Smooth muscle cell (in vitro differentiated cells): ENCODE data around the gene CKAP5. TPM values are rescaled to one million over a fixed set of nuclear protein-coding genes. Genes with fewer than 3 reads are reported as not detected.

Experiments used
- DNase-seq: peaks from one replicate; lab custom pipeline; 2025; ENCODE audit not compliant: unreplicated experiment; lab: John Stamatoyannopoulos, UW
- H2AFZ ChIP-seq: fragments of 200-600 bp; sonication (generic); 2 replicates; pipeline ENCODE4 v1.6.0; 2016; ENCODE audit warnings: antibody characterized with exemption, low read depth, mild to moderate bottlenecking
- H3F3A ChIP-seq: fragments of 200-600 bp; sonication (generic); 2 replicates; pipeline ENCODE4 v1.6.0; 2017; ENCODE audit warnings: antibody characterized with exemption, low read depth
- H3K27ac ChIP-seq: fragments of 200-600 bp; sonication (generic); 2 replicates; pipeline ENCODE4 v1.5.1; 2016; ENCODE audit warnings: low read depth, mild to moderate bottlenecking
- H3K27me3 ChIP-seq: fragments of 200-600 bp; sonication (generic); 2 replicates; pipeline ENCODE4 v1.6.1; 2016; ENCODE audit warnings: low read depth, mild to moderate bottlenecking
- H3K36me3 ChIP-seq: fragments of 200-600 bp; sonication (generic); 2 replicates; pipeline ENCODE4 v1.5.1; 2016; ENCODE audit warnings: low read depth
- H3K4me1 ChIP-seq: fragments of 200-600 bp; sonication (generic); 2 replicates; pipeline ENCODE4 v1.5.1; 2016; ENCODE audit warnings: low read depth
- H3K4me2 ChIP-seq: fragments of 200-600 bp; sonication (generic); 2 replicates; pipeline ENCODE4 v1.6.0; 2016; ENCODE audit warnings: mild to moderate bottlenecking
- H3K4me3 ChIP-seq: fragments of 200-600 bp; sonication (generic); 2 replicates; pipeline ENCODE4 v1.5.1; 2016; ENCODE audit warnings: mild to moderate bottlenecking
- H3K79me2 ChIP-seq: fragments of 200-600 bp; sonication (generic); 2 replicates; pipeline ENCODE4 v1.6.0; 2016; ENCODE audit warnings: low read depth, mild to moderate bottlenecking
- H3K9ac ChIP-seq: fragments of 200-600 bp; sonication (generic); 2 replicates; pipeline ENCODE4 v1.6.0; 2016; ENCODE audit warnings: low read depth
- H3K9me3 ChIP-seq: fragments of 200-600 bp; sonication (generic); replicated peaks from 2 replicates; pipeline ENCODE4 v1.5.1; 2016; ENCODE audit warnings: low read depth
- H4K20me1 ChIP-seq: fragments of 200-600 bp; sonication (generic); 2 replicates; pipeline ENCODE4 v1.6.0; 2016; ENCODE audit warnings: low read depth
- CTCF ChIP-seq: fragments of 200-600 bp; sonication (generic); IDR thresholded peaks from 2 replicates; pipeline ENCODE4 v1.5.1; 2017; ENCODE audit warnings: borderline replicate concordance, mild to moderate bottlenecking, antibody characterized with exemption; ENCODE audit not compliant: insufficient read depth, poor library complexity, severe bottlenecking
- WGBS: methylation state at CpG from one replicate; pipeline ENCODE4 v1.1.7; 2016; ENCODE audit warnings: low lambda C conversion rate; 5-methylcytosine and 5-hydroxymethylcytosine counted together
- polyA plus RNA-seq: library from polyadenylated mRNA; unstranded; fragments of >200 nt; fragmentation: Nextera tagmentation; extraction: Ambion mirVana; gene quantifications from 2 replicates; pipeline ENCODE4 v1.2.1, GENCODE V29; 2016
- total RNA-seq: library from RNA; depleted of rRNA; stranded (reverse); fragments of >200 nt; gene quantifications from 2 replicates; pipeline ENCODE4 v1.2.3, GENCODE V29; 2014

The CKAP5 gene
- total and polyA plus RNA-seq, 2 experiments from 2014 or later = 24.5 to 57.0 TPM

GRCh38 chr11:46745995-46746394 is 100.1 kb downstream of the CKAP5 start:
- Histone ChIP-seq H3K27ac (no peak overlapping the region), H3K9me3 (no peaks in the 10 kb centered on the region), H2AFZ (no peak overlapping the region), H3K9ac (no peak overlapping the region), H3K27me3 (no peaks in the 10 kb centered on the region), H3F3A (no peaks in the 10 kb centered on the region), H3K36me3 (peaks cover 18% of the 10 kb centered on the region), H3K4me3 (no peak overlapping the region), H3K79me2 (no peaks in the 10 kb centered on the region), H3K4me1 (no peaks in the 10 kb centered on the region), H3K4me2 (no peak overlapping the region), H4K20me1 (no peaks in the 10 kb centered on the region)
- 92% methylated on average over 3 of the region's 3 CpGs for WGBS
- no peak for DNase-seq
- no peak for TF ChIP-seq CTCF

- H3K27me3 ChIP-seq = no peaks in the 10 kb centered on the region
- H3K79me2 ChIP-seq = no peaks in the 10 kb centered on the region
- no peak overlapping the region for H3K9ac ChIP-seq
- no peaks in the 10 kb centered on the region for H4K20me1 ChIP-seq
- H3K4me3 ChIP-seq = no peak overlapping the region
- no peak overlapping the region for H2AFZ ChIP-seq
- no peaks in the 10 kb centered on the region for H3F3A ChIP-seq
- no peaks in the 10 kb centered on the region for H3K9me3 ChIP-seq
- peaks cover 11% of the 10 kb centered on the region for H3K36me3 ChIP-seq
- H3K4me2 ChIP-seq = no peak overlapping the region
- H3K4me1 ChIP-seq = no peaks in the 10 kb centered on the region
- no peak for TF ChIP-seq CTCF
- 96% methylated on average over 1 of the region's 1 CpG for WGBS
- no peak overlapping the region for H3K27ac ChIP-seq
- no peak for DNase-seq
These were observed 100.8 kb downstream of the CKAP5 start for GRCh38 chr11:46745328-46745727.

GRCh38 chr11:46743693-46744339 is 102.3 kb downstream of the CKAP5 start:
- no peak overlapping the region for H3K4me3 ChIP-seq
- H3K9me3 ChIP-seq = no peaks in the 10 kb centered on the region
- no peaks in the 10 kb centered on the region for H3K4me1 ChIP-seq
- peaks cover 5% of the 10 kb centered on the region for H3K36me3 ChIP-seq
- no peak for DNase-seq
- no peaks in the 10 kb centered on the region for H4K20me1 ChIP-seq
- no peaks in the 10 kb centered on the region for H3K79me2 ChIP-seq
- TF ChIP-seq CTCF = no peak
- no peaks in the 10 kb centered on the region for H3K27me3 ChIP-seq
- no peak overlapping the region for H2AFZ ChIP-seq
- H3K27ac ChIP-seq = no peak overlapping the region
- no peak overlapping the region for H3K9ac ChIP-seq
- H3F3A ChIP-seq = no peaks in the 10 kb centered on the region
- WGBS = 94% methylated on average over 10 of the region's 10 CpGs
- no peak overlapping the region for H3K4me2 ChIP-seq

- Histone ChIP-seq H2AFZ (no peak overlapping the region), H3K4me1 (no peaks in the 10 kb centered on the region), H3K4me3 (no peak overlapping the region), H3K9ac (no peak overlapping the region), H3K27ac (no peak overlapping the region), H4K20me1 (no peaks in the 10 kb centered on the region), H3K9me3 (no peaks in the 10 kb centered on the region), H3K27me3 (no peaks in the 10 kb centered on the region), H3K4me2 (no peak overlapping the region), H3F3A (no peaks in the 10 kb centered on the region), H3K36me3 (peaks cover 5% of the 10 kb centered on the region), H3K79me2 (no peaks in the 10 kb centered on the region)
- DNase-seq = no peak
- 100% methylated on average over 2 of the region's 2 CpGs for WGBS
- TF ChIP-seq CTCF = no peak
These were observed 103.0 kb downstream of the CKAP5 start for GRCh38 chr11:46743043-46743442.
